Fibroblast of skin of abdomen (primary cell): Measurements from ENCODE around the gene RAMACL.

Experiments
- DNase-seq: peaks from one replicate; pipeline ENCODE4 v3.0.0-alpha.2; 2013

Gene RAMACL

DNA sequence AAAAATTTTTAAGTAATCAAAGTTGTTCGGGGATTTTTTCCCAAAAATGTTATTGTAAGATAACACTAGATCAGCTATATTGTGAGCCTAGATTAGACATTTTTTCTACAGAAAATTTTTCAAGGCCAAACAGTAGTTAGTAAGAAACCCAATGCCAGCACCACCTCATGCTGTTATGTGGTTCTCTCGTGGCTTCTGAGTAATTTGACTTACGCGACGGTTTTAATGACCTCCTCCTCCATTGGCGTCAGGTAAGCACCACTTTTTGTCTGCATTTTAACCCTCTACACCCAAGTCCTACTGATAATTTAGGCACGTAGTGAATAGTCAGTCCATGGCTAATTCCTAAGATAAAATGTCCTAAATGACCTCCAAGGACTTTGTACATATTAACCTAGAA, 30.9 kb upstream of the RAMACL start:
- DNase-seq, result no peak

DNA sequence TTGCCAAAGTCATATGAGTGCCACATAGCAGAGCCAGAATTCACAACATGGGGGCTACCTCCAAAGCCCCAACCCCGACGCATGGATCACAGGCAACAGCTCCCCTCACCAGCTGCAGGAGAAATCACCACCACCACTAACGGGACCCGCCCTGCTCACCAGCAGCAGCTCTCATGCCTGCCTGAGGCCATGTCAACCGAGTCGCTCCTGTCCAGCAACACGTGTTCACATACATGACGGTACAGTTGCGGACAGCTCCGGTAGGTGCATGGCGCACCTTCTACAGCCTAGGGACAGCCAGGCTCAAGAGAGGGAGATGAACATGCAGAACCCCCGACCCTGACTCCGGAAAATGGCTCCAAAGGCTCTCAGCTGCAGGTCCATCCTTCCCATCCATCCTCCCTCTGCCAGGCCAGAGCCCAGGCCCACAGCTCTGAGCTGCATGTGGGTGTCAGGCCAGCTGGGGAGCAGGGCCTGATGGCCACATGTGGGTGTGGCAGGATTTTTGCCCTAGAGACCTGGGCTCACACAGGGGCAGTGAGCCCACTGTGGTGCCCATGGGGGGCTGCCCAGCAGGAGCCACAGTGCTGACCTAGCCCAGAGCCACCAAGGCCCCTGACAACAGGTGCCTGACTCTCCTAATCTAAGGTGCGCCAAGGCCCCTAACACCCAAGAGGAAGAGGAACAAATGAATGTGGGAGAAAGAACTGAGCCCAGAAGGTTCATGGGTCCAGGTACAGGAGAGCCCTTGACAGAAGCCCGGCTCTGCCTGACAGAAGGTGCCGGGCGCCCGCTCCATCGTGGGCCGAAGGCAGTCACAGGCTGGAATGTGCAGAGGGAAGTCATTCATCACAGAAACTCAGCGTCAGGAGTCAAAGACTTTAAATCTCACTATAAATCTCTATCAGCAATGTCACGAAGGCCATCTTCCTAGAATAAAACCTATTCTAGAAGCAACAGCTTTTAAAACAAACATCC, 30.1 kb upstream of the RAMACL start:
- no peak for DNase-seq

DNA sequence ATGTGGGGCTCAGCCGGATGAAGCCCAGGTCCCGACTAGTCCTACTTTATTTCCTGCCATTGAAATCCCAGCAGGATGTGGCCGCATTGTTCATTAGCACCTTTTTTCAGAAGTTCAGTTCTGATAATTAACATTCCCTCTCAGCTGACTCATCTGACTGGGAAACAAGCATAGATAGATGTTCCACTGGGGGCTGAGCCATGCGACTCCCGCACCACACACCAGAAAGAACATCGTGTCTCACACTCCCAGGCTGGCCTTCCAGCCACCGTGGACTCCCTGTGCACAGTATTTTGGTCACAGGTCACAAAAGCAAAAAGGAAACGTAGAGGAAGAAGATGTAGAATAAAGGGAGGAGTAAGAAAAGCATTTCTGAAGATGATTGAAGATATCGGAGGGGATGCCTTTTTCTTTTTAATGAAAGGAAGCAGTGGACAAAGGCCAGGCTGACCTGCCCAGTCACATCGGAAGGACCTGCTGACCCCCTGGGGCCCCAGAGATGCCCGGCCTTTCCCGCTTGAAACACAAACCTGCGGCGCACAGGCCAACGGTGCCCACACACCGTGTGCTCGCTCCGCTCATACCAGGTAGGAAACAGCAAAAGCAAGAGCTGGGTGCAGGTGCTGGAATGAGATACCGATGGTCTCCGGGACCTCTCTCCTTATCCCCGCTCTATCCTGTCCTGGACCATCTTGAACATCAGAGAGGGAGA, 28.7 kb upstream of the RAMACL start:
- DNase-seq, result peak; percentile 57

DNA sequence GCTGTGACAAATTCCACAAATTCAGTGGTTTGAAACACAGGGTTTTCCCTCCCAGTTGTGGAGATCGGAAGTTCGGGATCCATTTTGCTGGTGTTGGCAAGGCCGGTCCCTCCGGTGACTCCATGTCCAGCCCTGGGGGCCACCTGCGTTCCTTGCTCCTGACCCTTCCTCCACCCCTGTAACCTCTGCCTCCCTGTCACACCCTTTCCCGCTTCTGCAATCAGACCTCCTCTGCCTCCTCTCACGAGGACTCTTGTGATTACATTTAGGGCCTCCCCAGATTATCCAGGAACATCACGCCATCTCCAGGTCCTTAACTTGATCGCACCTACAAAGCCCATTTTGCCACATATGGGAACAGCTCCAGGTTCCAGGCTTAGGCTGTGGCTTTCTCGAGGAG, 28.1 kb upstream of the RAMACL start:
- DNase-seq, result no peak

GRCh38 chr6:166614171-166614583, 27.7 kb upstream of the RAMACL start:
- no peak for DNase-seq

DNA sequence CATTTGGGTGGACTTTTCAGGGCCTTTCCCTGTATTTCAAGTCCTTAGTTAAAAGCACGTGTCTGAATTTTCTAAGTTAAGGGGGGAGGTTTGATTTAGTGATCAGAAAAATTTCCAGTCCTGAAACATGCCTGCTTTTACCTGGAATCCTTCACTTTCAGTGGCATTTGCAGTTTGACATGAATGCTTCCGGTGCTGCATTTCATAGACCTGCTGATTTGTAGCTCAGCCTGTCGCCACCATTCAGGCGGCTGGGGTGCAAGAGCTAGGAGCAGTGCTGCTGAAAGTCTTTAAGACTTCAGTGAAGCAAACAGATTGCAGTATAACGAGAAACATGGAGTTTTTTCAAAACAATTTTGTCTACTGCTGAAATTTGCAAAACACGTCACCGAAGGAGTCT, 26.5 kb upstream of the RAMACL start:
- DNase-seq, result no peak

- no peak for DNase-seq
Measured at GRCh38 chr6:166612471-166612881, 26.0 kb upstream of the RAMACL start.

- DNase-seq, result no peak
Measured at GRCh38 chr6:166611631-166612030, 25.2 kb upstream of the RAMACL start.

- DNase-seq, result no peak
Measured at GRCh38 chr6:166610069-166610468, 23.6 kb upstream of the RAMACL start.

- no peak for DNase-seq
Measured at GRCh38 chr6:166608774-166609173, 22.3 kb upstream of the RAMACL start.

- DNase-seq, result no peak
Measured at GRCh38 chr6:166605752-166606151, 19.3 kb upstream of the RAMACL start.

GRCh38 chr6:166604911-166605310, 18.4 kb upstream of the RAMACL start:
- DNase-seq, result no peak

DNA sequence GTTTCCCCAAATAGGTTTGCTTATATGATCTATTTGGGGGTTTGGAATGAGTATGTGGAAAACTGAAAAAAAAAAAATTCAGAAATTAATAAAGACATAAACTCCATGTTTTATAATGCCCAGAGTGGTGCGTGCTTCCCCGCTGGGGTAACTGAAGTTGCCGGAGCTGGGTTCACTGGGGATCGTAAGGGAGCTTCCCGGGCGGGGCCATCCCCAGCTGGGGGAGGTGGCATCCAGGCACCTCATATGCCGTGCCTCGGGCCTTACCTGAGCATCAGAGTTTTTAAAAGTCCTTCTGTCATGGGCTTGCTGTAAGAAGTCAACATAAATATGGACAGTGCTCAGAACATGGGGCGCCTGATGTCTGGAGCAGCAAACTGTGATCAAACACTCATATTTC, 17.9 kb upstream of the RAMACL start:
- no peak for DNase-seq

- DNase-seq, result peak; percentile 28
Measured at GRCh38 chr6:166603043-166603690, 16.7 kb upstream of the RAMACL start.

GRCh38 chr6:166601956-166602355, 15.5 kb upstream of the RAMACL start:
- no peak for DNase-seq

- DNase-seq, result no peak
Measured at GRCh38 chr6:166600931-166601330, 14.5 kb upstream of the RAMACL start.

DNA sequence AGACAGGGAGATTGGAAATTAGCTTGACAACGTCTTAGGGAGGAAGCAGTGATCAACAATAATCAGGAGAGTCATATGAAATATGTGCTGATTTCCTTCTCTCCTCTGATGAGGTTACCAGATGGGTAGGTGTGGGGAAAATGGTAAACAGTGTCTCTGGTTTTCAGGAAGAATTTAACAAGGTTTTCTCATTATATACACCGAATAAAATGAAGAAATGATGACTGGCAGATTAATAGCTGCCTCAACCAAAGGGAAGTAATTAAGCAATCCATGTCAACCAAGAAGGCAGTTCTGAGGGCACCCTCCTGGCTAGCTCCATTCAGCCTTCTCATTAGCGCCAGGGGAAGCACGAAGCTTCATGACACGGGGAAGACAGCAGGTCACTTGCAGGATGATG, 12.7 kb upstream of the RAMACL start:
- no peak for DNase-seq

DNA sequence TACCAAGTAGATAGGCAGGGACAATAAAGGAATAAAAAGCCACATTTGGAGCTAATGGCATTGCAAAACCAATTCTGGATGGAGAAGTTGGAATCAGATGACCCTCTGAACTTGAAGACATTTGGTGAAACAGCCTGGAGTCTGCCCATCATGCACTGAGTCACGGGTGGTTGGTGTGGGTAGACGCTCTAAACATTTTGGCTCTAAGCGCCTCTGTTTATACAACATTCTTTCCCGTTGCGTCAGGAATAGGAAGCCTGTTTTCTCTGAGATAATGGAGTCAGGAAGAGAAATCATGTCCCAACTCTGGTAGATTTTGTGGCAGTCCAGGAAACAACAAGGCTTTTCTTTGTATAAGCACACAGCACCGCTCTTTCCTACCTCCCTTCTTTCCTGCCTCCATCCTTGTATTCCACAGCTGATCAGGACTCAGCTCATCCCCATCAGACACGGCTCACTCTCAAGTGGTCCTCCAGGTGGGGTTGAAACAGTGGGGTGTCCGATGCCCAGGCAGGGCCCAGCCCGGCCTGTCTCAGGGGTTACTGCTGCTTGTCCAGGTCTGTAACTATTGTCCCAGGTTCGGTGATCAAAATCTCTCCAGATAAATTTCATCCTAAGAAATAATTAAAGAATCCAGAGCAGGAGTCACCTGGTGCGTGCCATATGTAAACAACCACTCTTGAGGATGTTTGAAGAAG, 12.1 kb upstream of the RAMACL start:
- peak; percentile 86 for DNase-seq

GRCh38 chr6:166597711-166598440, 11.4 kb upstream of the RAMACL start:
- DNase-seq, result no peak

- no peak for DNase-seq
Measured at GRCh38 chr6:166596776-166597507, 10.5 kb upstream of the RAMACL start.

DNA sequence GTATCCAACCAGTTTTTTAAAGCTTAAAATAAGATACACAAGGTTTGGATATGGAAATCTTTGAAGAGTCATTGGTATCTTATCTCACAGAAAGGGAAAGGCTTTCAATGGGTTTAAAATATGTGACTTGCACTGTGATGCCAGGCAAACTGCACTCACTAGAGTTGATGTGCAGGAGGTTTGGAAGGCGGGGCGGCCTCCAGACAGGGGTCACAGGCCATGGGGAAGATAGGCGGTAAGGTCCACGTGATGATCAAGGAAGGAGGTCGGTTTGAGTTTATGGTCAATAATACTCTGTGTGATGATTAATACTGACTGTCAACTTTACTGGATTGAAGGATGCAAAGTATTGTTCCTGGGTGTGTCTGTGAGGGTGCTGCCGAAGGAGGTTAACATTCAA, 9.5 kb upstream of the RAMACL start:
- no peak for DNase-seq
